ENCODE measurements around the gene CNTNAP5. TPM values are rescaled to one million over a fixed set of nuclear protein-coding genes. Genes with fewer than 3 reads are reported as not detected.

CNTNAP5 gene
- total and polyA plus RNA-seq, 12 donors: 0.08 to 4.9 (median 0.96) TPM; not detected in 5

GRCh38 chr2:124649001-124649400 is 623.9 kb downstream of the CNTNAP5 start:
- H3K4me1 ChIP-seq (replicated peaks in 1 of 2): no peaks in the 10 kb centered on the region
- H3K36me3 ChIP-seq (replicated peaks in 1 of 2): no peaks in the 10 kb centered on the region
- TF ChIP-seq CTCF (IDR thresholded peaks at IDR 0.05) (no peak), POLR2A (IDR thresholded peaks at IDR 0.05) (no peak)
- H3K9me3 ChIP-seq (replicated peaks in 1 of 3): no peaks in the 10 kb centered on the region
- H3K27ac ChIP-seq: no peak overlapping the region
- H3K4me3 ChIP-seq: no peak overlapping the region
- intact Hi-C loops (cut with DNase I): no loop called here
- DNase-seq: no peak
- no peaks in the 10 kb centered on the region for H3K27me3 ChIP-seq
- WGBS, 4 donors: 72 to 80% (median 77%) methylated on average over 6 of the region's 6 CpGs

- Histone ChIP-seq H3K4me1 (replicated peaks in 1 of 2) (no peaks in the 10 kb centered on the region), H3K27ac (no peak overlapping the region), H3K36me3 (replicated peaks in 1 of 2) (no peaks in the 10 kb centered on the region), H3K9me3 (replicated peaks in 1 of 3) (no peaks in the 10 kb centered on the region), H3K27me3 (no peaks in the 10 kb centered on the region), H3K4me3 (no peak overlapping the region)
- 67 to 84% (median 73%) methylated on average over 1 of the region's 1 CpG for WGBS, 4 donors
- TF ChIP-seq POLR2A (IDR thresholded peaks at IDR 0.05): no peak
- no peak for TF ChIP-seq CTCF (IDR thresholded peaks at IDR 0.05)
- intact Hi-C loops (cut with DNase I): no loop called here
- no peak for DNase-seq
Measured at GRCh38 chr2:124652099-124652498, 627.0 kb downstream of the CNTNAP5 start.

GRCh38 chr2:124658373-124658772 is 633.3 kb downstream of the CNTNAP5 start:
- Histone ChIP-seq H3K27ac (no peak overlapping the region), H3K27me3 (no peaks in the 10 kb centered on the region), H3K4me1 (replicated peaks in 1 of 2) (no peaks in the 10 kb centered on the region), H3K36me3 (replicated peaks in 1 of 2) (no peaks in the 10 kb centered on the region), H3K9me3 (replicated peaks in 1 of 3) (no peaks in the 10 kb centered on the region), H3K4me3 (no peak overlapping the region)
- WGBS, 4 donors: 75 to 86% (median 76%) methylated on average over 3 of the region's 3 CpGs
- no peak for DNase-seq
- no peak for TF ChIP-seq POLR2A (IDR thresholded peaks at IDR 0.05)
- TF ChIP-seq CTCF (IDR thresholded peaks at IDR 0.05): no peak
- intact Hi-C loops (cut with DNase I): no loop called here

GRCh38 chr2:124661558-124661957 is 636.5 kb downstream of the CNTNAP5 start:
- H3K27me3 ChIP-seq: no peaks in the 10 kb centered on the region
- H3K36me3 ChIP-seq (replicated peaks in 1 of 2): no peaks in the 10 kb centered on the region
- H3K4me3 ChIP-seq: no peak overlapping the region
- H3K4me1 ChIP-seq (replicated peaks in 1 of 2): no peaks in the 10 kb centered on the region
- intact Hi-C loops (cut with DNase I): no loop called here
- no peak for DNase-seq
- H3K9me3 ChIP-seq (replicated peaks in 1 of 3): no peaks in the 10 kb centered on the region
- no peak for TF ChIP-seq POLR2A (IDR thresholded peaks at IDR 0.05)
- TF ChIP-seq CTCF (IDR thresholded peaks at IDR 0.05): no peak
- no peak overlapping the region for H3K27ac ChIP-seq
